Endothelial cell of umbilical vein (primary cell): ENCODE results near the gene ISLR. TPM values are rescaled to one million over a fixed set of nuclear protein-coding genes. Genes with fewer than 3 reads are reported as not detected.

Experiments
- BruUV-seq: library from RNA; stranded (reverse); fragments of 400-500 nt; replicated peaks from 2 replicates; lab custom pipeline; 2021; lab: Mats Ljungman, UMichigan
- CTCF ChIA-PET: fragments of 300-600, 350-600 bp; sonication (Branson Sonifier 250); formaldehyde crosslinking; loops from one replicate; lab custom pipeline; 2021; ENCODE audit warnings: antibody characterized with exemption, inconsistent platforms; lab: Charles Lee
- POLR2A ChIA-PET: fragments of 300-600, 350-600 bp; sonication (Branson Sonifier 250); formaldehyde crosslinking; loops from one replicate; lab custom pipeline; 2021; ENCODE audit warnings: antibody characterized with exemption, inconsistent platforms; lab: Charles Lee
- DNase-seq: peaks from one replicate; pipeline ENCODE4 v3.0.0-alpha.2; 2011; ENCODE audit warnings: low read depth, low spot score
- FAIRE-seq: peaks from 2 replicates; lab custom pipeline; 2011; peaks lifted over from hg19 to GRCh38; lab: Jason Lieb, UNC
- H2AFZ ChIP-seq: 2 replicates; pipeline ENCODE4 v1.6.0; 2012; ENCODE audit warnings: low read depth, low read length, control low read depth, inconsistent platforms
- H3K27ac ChIP-seq: 2 replicates; pipeline ENCODE4 v1.5.1; 2011; ENCODE audit warnings: low read depth, mild to moderate bottlenecking, control low read depth, low read length, moderate library complexity; ENCODE audit not compliant: insufficient read depth
- H3K27me3 ChIP-seq, 2 experiments: 2 replicates each; pipeline versions ENCODE4 v1.6.0 to v1.6.1; 2011; ENCODE audit warnings: low read length in 2 of 2, mixed read lengths in 1 of 2; ENCODE audit not compliant: control insufficient read depth in 2 of 2, insufficient read depth in 2 of 2
- H3K36me3 ChIP-seq, 2 experiments: 2 replicates in 1 of 2; 3 replicates in 1 of 2; pipeline ENCODE4 v1.5.1; 2011; ENCODE audit warnings: low read length in 2 of 2, mild to moderate bottlenecking in 1 of 2, moderate library complexity in 1 of 2; ENCODE audit not compliant: control insufficient read depth in 2 of 2, insufficient read depth in 2 of 2; ENCODE audit errors: extremely low read depth in 1 of 2
- H3K4me1 ChIP-seq: 3 replicates; pipeline ENCODE4 v1.5.1; 2011; ENCODE audit warnings: mild to moderate bottlenecking, low read length; ENCODE audit not compliant: control insufficient read depth, insufficient read depth; ENCODE audit errors: extremely low read depth
- H3K4me2 ChIP-seq: 2 replicates; pipeline ENCODE4 v1.6.1; 2011; ENCODE audit warnings: low read length, control low read depth, mixed read lengths; ENCODE audit not compliant: insufficient read depth
- H3K4me3 ChIP-seq, 3 experiments: fragments of 200-600 bp in 1 of 3; sonication (generic), shearing (Covaris generic) in 1 of 3; replicated peaks in 1 of 3; 2 replicates each; pipeline ENCODE4 v1.5.1; 2011 to 2016; ENCODE audit warnings: control low read depth in 3 of 3, low read length in 3 of 3, mild to moderate bottlenecking in 2 of 3, inconsistent platforms in 1 of 3, low read depth in 1 of 3, moderate library complexity in 1 of 3; ENCODE audit not compliant: insufficient read depth in 1 of 3
- H3K79me2 ChIP-seq: 2 replicates; pipeline ENCODE4 v1.6.0; 2012; ENCODE audit warnings: low read length, inconsistent platforms; ENCODE audit not compliant: control insufficient read depth, insufficient read depth
- H3K9ac ChIP-seq: replicated peaks from 2 replicates; pipeline ENCODE3; 2011; ENCODE audit warnings: low read length, control low read depth; ENCODE audit not compliant: insufficient read depth; ENCODE audit errors: extremely low read depth
- H3K9me1 ChIP-seq: replicated peaks from 3 replicates; pipeline ENCODE4 v1.6.0; 2011; ENCODE audit warnings: mild to moderate bottlenecking, low read length; ENCODE audit not compliant: control insufficient read depth, insufficient read depth; ENCODE audit errors: extremely low read depth
- H3K9me3 ChIP-seq: replicated peaks from 2 replicates; pipeline ENCODE4 v1.5.1; 2012; ENCODE audit warnings: low read length, inconsistent platforms; ENCODE audit not compliant: control insufficient read depth, insufficient read depth
- H4K20me1 ChIP-seq: replicated peaks from 2 replicates; pipeline ENCODE3; 2011; ENCODE audit warnings: mild to moderate bottlenecking, low read length; ENCODE audit not compliant: control insufficient read depth, insufficient read depth; ENCODE audit errors: extremely low read depth
- CTCF ChIP-seq, 2 donors: IDR thresholded peaks; 1 replicate in 1 of 2; 2 replicates in 1 of 2; pipeline ENCODE4 v1.5.1; 2011; ENCODE audit warnings: low read length in 2 of 2, mild to moderate bottlenecking in 2 of 2, moderate library complexity in 2 of 2, control low read depth in 1 of 2, inconsistent platforms in 1 of 2, low read depth in 1 of 2; ENCODE audit not compliant: insufficient read depth in 1 of 2; ENCODE audit errors: extremely low read depth in 1 of 2
- EZH2 ChIP-seq: IDR thresholded peaks from 2 replicates; pipeline ENCODE4 v1.6.1; 2012; ENCODE audit warnings: borderline replicate concordance, low read depth, mild to moderate bottlenecking, moderate library complexity, low read length, inconsistent platforms; ENCODE audit not compliant: severe bottlenecking
- FOS ChIP-seq: IDR thresholded peaks from 2 replicates; pipeline ENCODE4 v1.6.1; 2011; ENCODE audit warnings: mild to moderate bottlenecking, low read length, moderate library complexity, borderline replicate concordance; ENCODE audit not compliant: insufficient read depth
- GATA2 ChIP-seq: IDR thresholded peaks from 2 replicates; pipeline ENCODE4 v1.7.0; 2011; ENCODE audit warnings: low read depth, mild to moderate bottlenecking, moderate library complexity, mixed read lengths, low read length; ENCODE audit not compliant: insufficient read length, insufficient read depth
- JUN ChIP-seq: IDR thresholded peaks from 2 replicates; pipeline ENCODE4 v1.6.1; 2011; ENCODE audit warnings: borderline replicate concordance, low read depth; ENCODE audit not compliant: insufficient read length, insufficient read depth
- MYC ChIP-seq: IDR thresholded peaks from one replicate; pipeline ENCODE4 v1.6.1; 2011; ENCODE audit warnings: mild to moderate bottlenecking, low read depth, low read length
- POLR2A ChIP-seq: IDR thresholded peaks from 2 replicates; pipeline ENCODE4 v1.6.1; 2012; ENCODE audit warnings: low read depth, mild to moderate bottlenecking, control low read depth, low read length
- POLR2AphosphoS5 ChIP-seq: IDR thresholded peaks from 2 replicates; pipeline ENCODE4 v1.6.1; 2012; ENCODE audit warnings: low read depth, mild to moderate bottlenecking, control low read depth, low read length, moderate library complexity; ENCODE audit not compliant: insufficient read depth
- dilution Hi-C: fragments of 300-500 bp; cut with MboI; formaldehyde crosslinking; loops from one replicate; pipeline ENCODE4 v1.15.0; 2019; ENCODE audit warnings: low sequenced_read_pairs; ENCODE audit not compliant: extremely low pct_ligation_motif_present
- intact Hi-C: fragments of 100-400 bp; cut with micrococcal nuclease; formaldehyde crosslinking; loops from one replicate; pipeline ENCODE4 v1.10.0; 2022
- polyA plus RNA-seq, 4 experiments: library from polyadenylated mRNA; depleted of rRNA in 3 of 4; stranded (reverse) in 3 of 4; unstranded in 1 of 4; fragments of >200 nt; gene quantifications; 2 replicates each; pipeline versions ENCODE4 v1.2.1 to v1.2.3, GENCODE V29; 2011 to 2012; ENCODE audit warnings: missing spikeins in 1 of 4
- total RNA-seq: library from RNA; stranded (reverse); gene quantifications from 2 replicates; pipeline ENCODE4 v1.2.3, GENCODE V29; 2021
- TF ChIP-seq, protein P1 (sequence below): IDR thresholded peaks from 2 replicates; pipeline ENCODE4 v1.6.1; 2011; ENCODE audit not compliant: insufficient read depth, insufficient read length

Gene ISLR
- total and polyA plus RNA-seq, 2 donors (not counting 3 experiments of a cell fraction or from before 2014, with no cell fraction given): not detected

DNA sequence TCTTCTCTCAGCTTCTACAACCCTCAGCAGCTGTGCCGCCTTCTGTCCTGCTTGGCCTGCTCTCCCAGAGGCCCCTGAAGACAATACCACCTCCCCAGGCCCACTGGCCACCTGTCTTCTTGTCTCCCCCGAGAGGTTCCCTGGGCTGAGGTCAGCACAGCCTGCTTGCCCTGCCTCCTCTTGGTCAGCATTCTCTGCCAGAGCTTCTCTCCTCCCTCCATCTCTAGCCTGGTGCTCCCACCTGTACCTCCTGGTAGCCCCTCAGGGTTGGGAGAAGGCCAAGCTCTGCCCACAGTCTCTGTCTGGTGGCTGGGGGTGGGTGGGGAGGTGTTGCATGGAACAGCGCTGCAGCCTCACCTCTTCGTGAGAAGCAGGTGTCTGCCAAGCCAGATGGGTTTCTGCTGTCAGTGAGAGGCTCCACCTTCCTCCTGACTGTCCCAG is 5.6 kb upstream of the ISLR start:
- Histone ChIP-seq H3K27ac (no peak overlapping the region), H3K4me1 (no peaks in the 10 kb centered on the region), H3K36me3 (no peaks in the 10 kb centered on the region), H2AFZ (no peak overlapping the region), H3K79me2 (no peaks in the 10 kb centered on the region), H3K9ac (no peak overlapping the region), H3K9me3 (no peaks in the 10 kb centered on the region), H4K20me1 (no peaks in the 10 kb centered on the region), H3K27me3 (peaks cover 0 to 2% of the 10 kb centered on the region in 2 experiments), H3K4me2 (no peak overlapping the region), H3K9me1 (no peaks in the 10 kb centered on the region), H3K4me3 (no peak overlapping the region)
- POLR2A ChIA-PET: no interaction called here
- BruUV-seq: no TSS peak
- DNase-seq (no peak), FAIRE-seq (no peak)
- CTCF ChIA-PET: no interaction called here
- TF ChIP-seq JUN: no peak
- no peak for TF ChIP-seq FOS
- TF ChIP-seq POLR2AphosphoS5: no peak
- TF ChIP-seq MYC: no peak
- TF ChIP-seq, protein P1, sequence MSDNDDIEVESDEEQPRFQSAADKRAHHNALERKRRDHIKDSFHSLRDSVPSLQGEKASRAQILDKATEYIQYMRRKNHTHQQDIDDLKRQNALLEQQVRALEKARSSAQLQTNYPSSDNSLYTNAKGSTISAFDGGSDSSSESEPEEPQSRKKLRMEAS: no peak
- no peak for TF ChIP-seq POLR2A
- TF ChIP-seq GATA2: no peak
- no peak for TF ChIP-seq CTCF (IDR thresholded peaks at IDR 0.05; ENCODE audit: extremely low read depth in 1 of 2, insufficient read depth in 1 of 2, low read depth in 1 of 2, low read length in 2 of 2)
- no peak for TF ChIP-seq EZH2
- intact Hi-C loops (no loop called here), dilution Hi-C loops (no loop called here)
